Measurements from ENCODE around the gene CCDC24. TPM values are rescaled to one million over a fixed set of nuclear protein-coding genes. Genes with fewer than 3 reads are reported as not detected.

CCDC24 gene
- total RNA-seq, 4 donors from 2014 or later = 3.0 to 7.3 (median 4.7) TPM

DNA sequence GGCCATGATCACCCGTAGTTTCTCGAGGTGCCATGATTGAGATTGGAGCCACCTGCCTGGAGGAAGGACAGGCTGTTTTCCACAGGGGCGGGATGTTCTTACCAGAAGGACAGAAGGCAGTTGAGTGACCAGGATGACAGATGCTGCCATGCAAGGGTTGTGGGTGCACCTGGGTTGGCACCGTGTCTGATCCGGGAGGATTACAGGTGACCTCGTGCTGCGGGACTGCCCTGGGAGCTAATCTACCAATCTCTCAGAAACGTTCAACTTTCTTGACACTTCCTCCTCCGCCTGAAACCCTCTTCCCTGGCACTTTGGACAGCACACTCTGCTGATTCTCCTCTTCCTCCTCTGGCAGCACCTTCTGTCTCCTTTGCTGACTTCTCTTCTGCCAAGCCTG is 53.7 kb downstream of the CCDC24 start:
- H3K27me3 ChIP-seq = peaks cover 0 to 18% (median 0%) of the 10 kb centered on the region in 4 donors
- H3K36me3 ChIP-seq = no peaks in the 10 kb centered on the region
- DNase-seq = no peak
- no peak overlapping the region for H3K27ac ChIP-seq
- H3K9me3 ChIP-seq = no peaks in the 10 kb centered on the region
- no peak overlapping the region for H3K4me3 ChIP-seq
- intact Hi-C loops (cut with DNase I) = loop anchor here (10.0 kb wide), 1 partner anchor 280 kb away; no protein-coding TSS in a partner anchor
- TF ChIP-seq, protein P1, sequence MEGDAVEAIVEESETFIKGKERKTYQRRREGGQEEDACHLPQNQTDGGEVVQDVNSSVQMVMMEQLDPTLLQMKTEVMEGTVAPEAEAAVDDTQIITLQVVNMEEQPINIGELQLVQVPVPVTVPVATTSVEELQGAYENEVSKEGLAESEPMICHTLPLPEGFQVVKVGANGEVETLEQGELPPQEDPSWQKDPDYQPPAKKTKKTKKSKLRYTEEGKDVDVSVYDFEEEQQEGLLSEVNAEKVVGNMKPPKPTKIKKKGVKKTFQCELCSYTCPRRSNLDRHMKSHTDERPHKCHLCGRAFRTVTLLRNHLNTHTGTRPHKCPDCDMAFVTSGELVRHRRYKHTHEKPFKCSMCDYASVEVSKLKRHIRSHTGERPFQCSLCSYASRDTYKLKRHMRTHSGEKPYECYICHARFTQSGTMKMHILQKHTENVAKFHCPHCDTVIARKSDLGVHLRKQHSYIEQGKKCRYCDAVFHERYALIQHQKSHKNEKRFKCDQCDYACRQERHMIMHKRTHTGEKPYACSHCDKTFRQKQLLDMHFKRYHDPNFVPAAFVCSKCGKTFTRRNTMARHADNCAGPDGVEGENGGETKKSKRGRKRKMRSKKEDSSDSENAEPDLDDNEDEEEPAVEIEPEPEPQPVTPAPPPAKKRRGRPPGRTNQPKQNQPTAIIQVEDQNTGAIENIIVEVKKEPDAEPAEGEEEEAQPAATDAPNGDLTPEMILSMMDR (IDR thresholded peaks at IDR 0.05) = no peak
- no peak for TF ChIP-seq POLR2A (IDR thresholded peaks at IDR 0.05)
- peaks cover 10 to 40% (median 12%) of the 10 kb centered on the region in 3 donors for H3K4me1 ChIP-seq
- 51 to 82% methylated on average over 4 to 8 of the region's 9 CpGs for WGBS, 2 donors

Other genes starting within 250 kb of the CCDC24 start
- gene ARTN, start 57.8 kb upstream of the CCDC24 start, total RNA-seq = 10 to 100 TPM in 1 of 4 donors, 1 to 10 TPM in 2, under 1 TPM in 1; 0.68 to 12.9 (median 4.0) TPM
- gene IPO13, start 44.6 kb upstream of the CCDC24 start, total RNA-seq = 10 to 100 TPM; 19.3 to 32.4 (median 20.5) TPM
- gene DPH2, start 21.6 kb upstream of the CCDC24 start, total RNA-seq = 10 to 100 TPM; 14.0 to 34.6 (median 27.7) TPM
- 100 to 1,000 TPM in 3 of 4 donors, 10 to 100 TPM in 1; 70.1 to 169 (median 135) TPM for gene ATP6V0B, start 16.6 kb upstream of the CCDC24 start, total RNA-seq
- gene B4GALT2, start 12.4 kb upstream of the CCDC24 start, total RNA-seq = 10 to 100 TPM; 38.9 to 59.3 (median 48.3) TPM
- 10 to 100 TPM; 10.4 to 40.0 (median 23.2) TPM for gene SLC6A9, start 39.9 kb downstream of the CCDC24 start, total RNA-seq
- gene KLF17, start 127.2 kb downstream of the CCDC24 start, total RNA-seq = under 1 TPM in 1 of 4 donors, not detected in 3; 0.19 TPM
- gene KLF18, start 150.0 kb downstream of the CCDC24 start, total RNA-seq = not detected
- 10 to 100 TPM; 19.2 to 45.2 (median 22.0) TPM for gene DMAP1, start 221.9 kb downstream of the CCDC24 start, total RNA-seq